B cell (primary cell): ENCODE measurements around the gene ZNF462.

Experiments used
- EZH2 ChIP-seq: IDR thresholded peaks from 2 replicates; pipeline ENCODE4 v1.6.1; 2012; ENCODE audit warnings: borderline replicate concordance, low read depth, mild to moderate bottlenecking, moderate library complexity, low read length; ENCODE audit not compliant: insufficient read depth, poor library complexity, severe bottlenecking
- TF ChIP-seq, protein P1 (sequence below): fragments of 200-600 bp; IDR thresholded peaks from one replicate; pipeline ENCODE4 v1.8.0; 2022; ENCODE audit warnings: antibody characterized with exemption, mild to moderate bottlenecking

DNA sequence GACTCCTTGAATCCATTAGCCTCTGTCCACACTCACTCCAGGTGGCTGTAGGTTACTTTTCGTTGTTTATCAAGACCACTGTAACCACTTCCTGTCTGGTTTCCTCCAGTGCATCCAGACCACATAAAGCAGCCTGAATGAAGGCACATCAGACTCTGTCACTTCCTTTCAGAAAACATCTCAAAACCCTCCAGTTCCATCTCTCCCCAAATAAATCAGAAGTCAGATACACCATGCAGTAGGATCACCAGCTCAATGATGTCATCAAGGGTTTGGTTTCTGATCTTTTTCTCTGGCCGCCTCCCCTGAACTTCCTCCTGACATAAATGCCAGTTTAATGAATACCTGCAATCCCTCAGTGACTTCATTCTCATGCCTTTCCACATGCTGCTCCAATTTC lies 161.2 kb downstream of the ZNF462 start:
- TF ChIP-seq, protein P1, sequence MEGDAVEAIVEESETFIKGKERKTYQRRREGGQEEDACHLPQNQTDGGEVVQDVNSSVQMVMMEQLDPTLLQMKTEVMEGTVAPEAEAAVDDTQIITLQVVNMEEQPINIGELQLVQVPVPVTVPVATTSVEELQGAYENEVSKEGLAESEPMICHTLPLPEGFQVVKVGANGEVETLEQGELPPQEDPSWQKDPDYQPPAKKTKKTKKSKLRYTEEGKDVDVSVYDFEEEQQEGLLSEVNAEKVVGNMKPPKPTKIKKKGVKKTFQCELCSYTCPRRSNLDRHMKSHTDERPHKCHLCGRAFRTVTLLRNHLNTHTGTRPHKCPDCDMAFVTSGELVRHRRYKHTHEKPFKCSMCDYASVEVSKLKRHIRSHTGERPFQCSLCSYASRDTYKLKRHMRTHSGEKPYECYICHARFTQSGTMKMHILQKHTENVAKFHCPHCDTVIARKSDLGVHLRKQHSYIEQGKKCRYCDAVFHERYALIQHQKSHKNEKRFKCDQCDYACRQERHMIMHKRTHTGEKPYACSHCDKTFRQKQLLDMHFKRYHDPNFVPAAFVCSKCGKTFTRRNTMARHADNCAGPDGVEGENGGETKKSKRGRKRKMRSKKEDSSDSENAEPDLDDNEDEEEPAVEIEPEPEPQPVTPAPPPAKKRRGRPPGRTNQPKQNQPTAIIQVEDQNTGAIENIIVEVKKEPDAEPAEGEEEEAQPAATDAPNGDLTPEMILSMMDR: no peak
- no peak for TF ChIP-seq EZH2
